ENCODE measurements around the gene COL20A1. TPM values are rescaled to one million over a fixed set of nuclear protein-coding genes. Genes with fewer than 3 reads are reported as not detected.

The COL20A1 gene
- total RNA-seq, 1 donor from 2014 or later, result 5.0 TPM

GRCh38 chr20:63347950-63348827, 55.2 kb downstream of the COL20A1 start:
- TF ChIP-seq EZH2 (IDR thresholded peaks at IDR 0.05; ENCODE audit: insufficient read depth, low read length) (no peak), CTCF (IDR thresholded peaks at IDR 0.05; ENCODE audit: insufficient read depth, low read depth, low read length) (no peak)
- no peaks in the 10 kb centered on the region for H3K4me1 Mint-ChIP-seq (ENCODE audit: low read depth, unreplicated experiment)
- Histone ChIP-seq H3K27ac (ENCODE audit: low read depth, low read length) (no peak overlapping the region), H3K27me3 (ENCODE audit: insufficient read depth, low read length) (peaks cover 5% of the 10 kb centered on the region), H3K4me2 (ENCODE audit: low read length) (no peak overlapping the region), H3K4me3 (ENCODE audit: insufficient read depth, low read depth, low read length) (no peak overlapping the region), H3K4me1 (ENCODE audit: insufficient read depth, low read length) (no peaks in the 10 kb centered on the region), H3K79me2 (ENCODE audit: insufficient read depth, low read length) (no peaks in the 10 kb centered on the region), H2AFZ (ENCODE audit: low read depth, low read length) (no peak overlapping the region), H3K9me3 (ENCODE audit: insufficient read depth, low read depth, low read length) (no peaks in the 10 kb centered on the region), H3K36me3 (ENCODE audit: insufficient read depth, low read length) (no peaks in the 10 kb centered on the region), H3K9ac (ENCODE audit: low read length) (no peak overlapping the region), H4K20me1 (ENCODE audit: insufficient read depth, low read length) (no peaks in the 10 kb centered on the region)
- H3K27me3 Mint-ChIP-seq (ENCODE audit: low read depth, unreplicated experiment), result peaks cover 19% of the 10 kb centered on the region
- no peaks in the 10 kb centered on the region for H3K9me3 Mint-ChIP-seq (ENCODE audit: unreplicated experiment)
- no peaks in the 10 kb centered on the region for H3K36me3 Mint-ChIP-seq (ENCODE audit: low read depth, unreplicated experiment)
- H3K27ac Mint-ChIP-seq (ENCODE audit: unreplicated experiment), result no peak overlapping the region
- FAIRE-seq (no peak), DNase-seq (ENCODE audit: low read depth) (no peak)
- H3K4me3 Mint-ChIP-seq (ENCODE audit: unreplicated experiment), result no peak overlapping the region

GRCh38 chr20:63348828-63349515, 56.0 kb downstream of the COL20A1 start:
- H3K27me3 ChIP-seq (ENCODE audit: insufficient read depth, low read length), result peaks cover 1% of the 10 kb centered on the region
- H3K27ac Mint-ChIP-seq (ENCODE audit: unreplicated experiment), result no peak overlapping the region
- H3K4me1 ChIP-seq (ENCODE audit: insufficient read depth, low read length), result no peaks in the 10 kb centered on the region
- peaks cover 16% of the 10 kb centered on the region for H3K27me3 Mint-ChIP-seq (ENCODE audit: low read depth, unreplicated experiment)
- H3K4me2 ChIP-seq (ENCODE audit: low read length), result no peak overlapping the region
- H3K4me1 Mint-ChIP-seq (ENCODE audit: low read depth, unreplicated experiment), result no peaks in the 10 kb centered on the region
- H3K36me3 ChIP-seq (ENCODE audit: insufficient read depth, low read length), result no peaks in the 10 kb centered on the region
- H3K4me3 ChIP-seq (ENCODE audit: insufficient read depth, low read depth, low read length), result no peak overlapping the region
- no peaks in the 10 kb centered on the region for H3K36me3 Mint-ChIP-seq (ENCODE audit: low read depth, unreplicated experiment)
- no peaks in the 10 kb centered on the region for H3K9me3 ChIP-seq (ENCODE audit: insufficient read depth, low read depth, low read length)
- no peak overlapping the region for H3K27ac ChIP-seq (ENCODE audit: low read depth, low read length)
- no peak for DNase-seq (ENCODE audit: low read depth)
- no peak overlapping the region for H3K4me3 Mint-ChIP-seq (ENCODE audit: unreplicated experiment)
- no peak for TF ChIP-seq EZH2 (IDR thresholded peaks at IDR 0.05; ENCODE audit: insufficient read depth, low read length)
- no peak for TF ChIP-seq CTCF (IDR thresholded peaks at IDR 0.05; ENCODE audit: insufficient read depth, low read depth, low read length)
- H3K9ac ChIP-seq (ENCODE audit: low read length), result no peak overlapping the region
- FAIRE-seq, result no peak
- H2AFZ ChIP-seq (ENCODE audit: low read depth, low read length), result no peak overlapping the region
- no peaks in the 10 kb centered on the region for H3K9me3 Mint-ChIP-seq (ENCODE audit: unreplicated experiment)
- H3K79me2 ChIP-seq (ENCODE audit: insufficient read depth, low read length), result no peaks in the 10 kb centered on the region
- no peaks in the 10 kb centered on the region for H4K20me1 ChIP-seq (ENCODE audit: insufficient read depth, low read length)
